IMR-90 (cell line): ENCODE measurements around the gene VPS54. TPM values are rescaled to one million over a fixed set of nuclear protein-coding genes. Genes with fewer than 3 reads are reported as not detected.

Experiments used
- ATAC-seq: fragments of 200-7000 bp; cut with Tn5 transposase; 2 replicates; pipeline ENCODE4 v1.9.1; 2020; ENCODE audit warnings: low read depth, mild to moderate bottlenecking, moderate library complexity
- BruUV-seq: library from RNA; stranded (reverse); fragments of 400-500 nt; replicated peaks from 2 replicates; lab custom pipeline; 2021; lab: Mats Ljungman, UMichigan
- CTCF ChIA-PET: fragments of 300-600 bp; formaldehyde crosslinking; extraction: SDS; loops from one replicate; lab custom pipeline; 2021; ENCODE audit warnings: antibody characterized with exemption; lab: Yijun Ruan, JAX
- POLR2A ChIA-PET: fragments of 300-600 bp; sonication (Branson Sonifier 250); formaldehyde crosslinking; loops from one replicate; lab custom pipeline; 2022; ENCODE audit warnings: antibody characterized with exemption; ENCODE audit not compliant: unreplicated experiment; lab: Charles Lee
- DNase-seq: peaks from one replicate; pipeline ENCODE4 v3.0.0; 2013
- H2AFZ ChIP-seq: replicated peaks from 2 replicates; pipeline ENCODE3; 2013; ENCODE audit warnings: low read length, mild to moderate bottlenecking; ENCODE audit not compliant: poor library complexity
- H2AK5ac ChIP-seq: 2 replicates; pipeline ENCODE4 v1.6.1; 2013; ENCODE audit warnings: low read depth, low read length, inconsistent platforms
- H2AK9ac ChIP-seq: replicated peaks from 2 replicates; pipeline ENCODE3; 2013; ENCODE audit warnings: mild to moderate bottlenecking, low read depth, low read length, moderate library complexity; ENCODE audit not compliant: poor library complexity
- H2BK120ac ChIP-seq: 2 replicates; pipeline ENCODE4 v1.6.1; 2013; ENCODE audit warnings: low read depth, low read length, inconsistent platforms
- H2BK15ac ChIP-seq: 3 replicates; pipeline ENCODE4 v1.6.1; 2013; ENCODE audit warnings: low read depth, low read length, inconsistent platforms
- H2BK20ac ChIP-seq: 2 replicates; pipeline ENCODE4 v1.6.1; 2013; ENCODE audit warnings: low read depth, mild to moderate bottlenecking, inconsistent platforms, low read length, moderate library complexity
- H2BK5ac ChIP-seq: 2 replicates; pipeline ENCODE4 v1.6.1; 2013; ENCODE audit warnings: mild to moderate bottlenecking, low read depth, low read length, inconsistent platforms; ENCODE audit not compliant: poor library complexity, severe bottlenecking
- H3K14ac ChIP-seq: replicated peaks from 2 replicates; pipeline ENCODE4 v1.6.1; 2013; ENCODE audit warnings: low read depth, low read length, inconsistent platforms
- H3K18ac ChIP-seq: 2 replicates; pipeline ENCODE4 v1.6.1; 2013; ENCODE audit warnings: low read depth, low read length, control low read depth
- H3K23ac ChIP-seq: 2 replicates; pipeline ENCODE4 v1.6.1; 2013; ENCODE audit warnings: low read depth, low read length, inconsistent platforms
- H3K27ac ChIP-seq: 2 replicates; pipeline ENCODE4 v1.5.1; 2013; ENCODE audit warnings: mild to moderate bottlenecking, control low read depth, low read length; ENCODE audit not compliant: insufficient read depth
- H3K27me3 ChIP-seq: 2 replicates; pipeline ENCODE4 v1.6.1; 2013; ENCODE audit warnings: low read length; ENCODE audit not compliant: control insufficient read depth, insufficient read depth
- H3K36me3 ChIP-seq: 2 replicates; pipeline ENCODE4 v1.6.1; 2013; ENCODE audit warnings: low read length, mixed read lengths; ENCODE audit not compliant: control insufficient read depth, insufficient read depth
- H3K4ac ChIP-seq: 2 replicates; pipeline ENCODE4 v1.6.1; 2013; ENCODE audit warnings: low read depth, low read length, inconsistent platforms
- H3K4me1 ChIP-seq: 2 replicates; pipeline ENCODE4 v1.6.1; 2013; ENCODE audit warnings: low read length, mixed read lengths; ENCODE audit not compliant: control insufficient read depth, insufficient read depth
- H3K4me2 ChIP-seq: 2 replicates; pipeline ENCODE4 v1.6.1; 2013; ENCODE audit warnings: low read depth, mild to moderate bottlenecking, control low read depth, low read length, moderate library complexity
- H3K4me3 ChIP-seq: 2 replicates; pipeline ENCODE4 v1.5.1; 2013; ENCODE audit warnings: low read depth, mild to moderate bottlenecking, control low read depth, low read length, moderate library complexity; ENCODE audit not compliant: insufficient read depth
- H3K56ac ChIP-seq: 2 replicates; pipeline ENCODE4 v1.6.1; 2013; ENCODE audit warnings: low read length, inconsistent platforms; ENCODE audit not compliant: insufficient read depth; ENCODE audit errors: extremely low read depth
- H3K79me1 ChIP-seq, 2 experiments: 2 replicates each; pipeline ENCODE4 v1.6.1; 2013; ENCODE audit warnings: low read length in 2 of 2, inconsistent platforms in 1 of 2, low read depth in 1 of 2
- H3K9ac ChIP-seq: 2 replicates; pipeline ENCODE4 v1.6.1; 2013; ENCODE audit warnings: low read depth, low read length, control low read depth
- H3K9me1 ChIP-seq: 2 replicates; pipeline ENCODE4 v1.6.1; 2013; ENCODE audit warnings: low read length, inconsistent platforms; ENCODE audit not compliant: insufficient read depth
- H3K9me3 ChIP-seq: 2 replicates; pipeline ENCODE4 v1.6.1; 2013; ENCODE audit warnings: low read length; ENCODE audit not compliant: control insufficient read depth, insufficient read depth
- H4K20me1 ChIP-seq: 2 replicates; pipeline ENCODE4 v1.6.1; 2013; ENCODE audit warnings: low read length, inconsistent platforms; ENCODE audit not compliant: insufficient read depth
- H4K5ac ChIP-seq: 2 replicates; pipeline ENCODE4 v1.6.1; 2013; ENCODE audit warnings: mild to moderate bottlenecking, low read depth, low read length, control low read depth
- H4K8ac ChIP-seq, 2 experiments: 2 replicates each; pipeline ENCODE4 v1.6.1; 2013; ENCODE audit warnings: low read depth in 2 of 2, low read length in 2 of 2, control low read depth in 1 of 2, inconsistent platforms in 1 of 2
- H4K91ac ChIP-seq: 2 replicates; pipeline ENCODE4 v1.6.1; 2013; ENCODE audit warnings: low read depth, low read length, inconsistent platforms; ENCODE audit not compliant: insufficient read depth
- FOS ChIP-seq: fragments of 150-350 bp; IDR thresholded peaks from 2 replicates; pipeline ENCODE4 v1.6.1; 2016; ENCODE audit warnings: low read depth, low read length
- MXI1 ChIP-seq: IDR thresholded peaks from 2 replicates; pipeline ENCODE4 v1.6.1; 2012; ENCODE audit warnings: low read depth, mild to moderate bottlenecking, low read length, moderate library complexity, borderline replicate concordance
- dilution Hi-C: fragments of 300-500 bp; cut with HindIII; formaldehyde crosslinking; loops from one replicate; pipeline ENCODE4 v1.14.3; 2018; ENCODE audit warnings: low sequenced_read_pairs; ENCODE audit not compliant: unreplicated experiment
- in situ Hi-C: fragments of 300-500 bp; cut with MboI; formaldehyde crosslinking; loops from 3 replicates; pipeline ENCODE4 v1.14.3; 2019; ENCODE audit warnings: low sequenced_read_pairs, inconsistent platforms, mixed read lengths
- intact Hi-C: fragments of 100-400 bp; cut with micrococcal nuclease; formaldehyde crosslinking; loops from 2 replicates; pipeline ENCODE4 v1.10.0; 2022
- polyA plus RNA-seq, 3 experiments: library from polyadenylated mRNA; depleted of rRNA; stranded (reverse); fragments of >200 nt; gene quantifications; 2 replicates each; pipeline ENCODE4 v1.2.3, GENCODE V29; 2012; ENCODE audit warnings: low replicate concordance in 1 of 3
- total RNA-seq: library from RNA; depleted of rRNA; stranded (reverse); fragments of >200 nt; gene quantifications from 2 replicates; pipeline ENCODE4 v1.2.3, GENCODE V29; 2012

The VPS54 gene
- total and polyA plus RNA-seq, 2 of the 4 experiments (the other 2 are of a cell fraction), result 7.1 to 18.1 TPM

- DNase-seq (no peak), ATAC-seq (no peak)
- Histone ChIP-seq H2BK15ac (no peak overlapping the region), H4K5ac (no peak overlapping the region), H4K8ac (no peak overlapping the region), H4K91ac (no peak overlapping the region), H3K9ac (no peak overlapping the region), H3K27ac (no peak overlapping the region), H2BK5ac (no peak overlapping the region), H4K20me1 (no peaks in the 10 kb centered on the region), H3K4me3 (no peak overlapping the region), H2AFZ (no peak overlapping the region), H3K4ac (no peak overlapping the region), H3K56ac (no peak overlapping the region), H3K79me1 (no peaks in the 10 kb centered on the region), H3K9me1 (no peaks in the 10 kb centered on the region), H3K36me3 (peaks cover 4% of the 10 kb centered on the region), H3K23ac (no peak overlapping the region), H2AK5ac (no peak overlapping the region), H2AK9ac (no peak overlapping the region), H3K9me3 (no peaks in the 10 kb centered on the region), H3K27me3 (no peaks in the 10 kb centered on the region), H2BK20ac (no peak overlapping the region), H2BK120ac (no peak overlapping the region), H3K4me2 (no peak overlapping the region), H3K18ac (no peak overlapping the region), H3K4me1 (no peaks in the 10 kb centered on the region), H3K14ac (no peak overlapping the region)
- TF ChIP-seq MXI1 (no peak), FOS (no peak)
- intact Hi-C loops, result no loop called here
- no TSS peak for BruUV-seq
- in situ Hi-C loops, result no loop called here
- POLR2A ChIA-PET, result no interaction called here
- CTCF ChIA-PET, result no interaction called here
- dilution Hi-C loops, result no loop called here
Observed at GRCh38 chr2:63950414-63950813, 68.8 kb downstream of the VPS54 start.
